H1 (cell line): Measurements from ENCODE around the gene CYP1A2.

Experiments used
- CEBPB ChIP-seq: IDR thresholded peaks from 2 replicates; pipeline ENCODE4 v1.6.1; 2012; ENCODE audit warnings: low read depth, low read length
- CHD2 ChIP-seq: IDR thresholded peaks from 2 replicates; pipeline ENCODE4 v1.6.1; 2012; ENCODE audit warnings: low read length, improper control_type of control experiment
- CHD7 ChIP-seq: fragments of 300-600 bp; sonication (generic); IDR thresholded peaks from 2 replicates; pipeline ENCODE4 v1.7.1; 2012; ENCODE audit warnings: low read length, moderate library complexity, mild to moderate bottlenecking, inconsistent platforms; ENCODE audit not compliant: insufficient replicate concordance
- CTCF ChIP-seq, 3 experiments: IDR thresholded peaks; 1 replicate in 2 of 3; 2 replicates in 1 of 3; pipeline versions ENCODE4 v1.5.1 to v1.6.1; 2011; ENCODE audit warnings: low read length in 3 of 3, mild to moderate bottlenecking in 3 of 3, inconsistent platforms in 2 of 3, low read depth in 1 of 3, moderate library complexity in 1 of 3; ENCODE audit not compliant: insufficient read depth in 1 of 3; ENCODE audit errors: control extremely low read depth in 1 of 3
- EZH2 ChIP-seq: fragments of 200-600 bp; sonication (generic); IDR thresholded peaks from 2 replicates; pipeline ENCODE4 v1.7.1; 2012; ENCODE audit warnings: low read depth, mild to moderate bottlenecking, moderate library complexity, low read length, inconsistent platforms; ENCODE audit not compliant: severe bottlenecking
- GABPA ChIP-seq: IDR thresholded peaks from 2 replicates; pipeline ENCODE4 v1.6.1; 2011; ENCODE audit warnings: mild to moderate bottlenecking, low read length, moderate library complexity, borderline replicate concordance; ENCODE audit not compliant: insufficient read depth
- KDM5A ChIP-seq: fragments of 200-600 bp; IDR thresholded peaks from 2 replicates; pipeline ENCODE4 v1.7.1; 2012; ENCODE audit warnings: mild to moderate bottlenecking, low read length, inconsistent platforms, mixed read lengths
- SIN3A ChIP-seq, 2 experiments: IDR thresholded peaks in 1 of 2; conservative IDR thresholded peaks in 1 of 2; 2 replicates each; pipeline ENCODE4 v1.6.1; 2011 to 2012; ENCODE audit warnings: low read length in 2 of 2, improper control_type of control experiment in 1 of 2, low read depth in 1 of 2, mild to moderate bottlenecking in 1 of 2

- no peak for TF ChIP-seq CTCF (IDR thresholded peaks at IDR 0.05; ENCODE audit: control extremely low read depth in 1 of 3, insufficient read depth in 1 of 3, low read depth in 1 of 3, low read length in 3 of 3)
- TF ChIP-seq SIN3A (conservative IDR thresholded peaks at IDR 0.05 in 1 of 2, IDR thresholded peaks at IDR 0.05 in 1 of 2; ENCODE audit: low read depth in 1 of 2, low read length in 2 of 2): no peak
- TF ChIP-seq EZH2: no peak
- no peak for TF ChIP-seq GABPA
- no peak for TF ChIP-seq KDM5A
- no peak for TF ChIP-seq CEBPB
- no peak for TF ChIP-seq CHD2
- no peak for TF ChIP-seq CHD7
Observed at GRCh38 chr15:74710319-74711094, 38.1 kb upstream of the CYP1A2 start.
